Fibroblast of pulmonary artery (primary cell): Measurements from ENCODE around the gene NMRK2.

Experiments
- DNase-seq: peaks from one replicate; pipeline ENCODE4 v3.0.0-alpha.2; 2010; ENCODE audit warnings: low read depth
- H3K4me3 ChIP-seq: replicated peaks from 2 replicates; pipeline ENCODE4 v1.5.1; 2011; ENCODE audit warnings: low read depth, mild to moderate bottlenecking, control low read depth, low read length, moderate library complexity
- CTCF ChIP-seq: IDR thresholded peaks from 2 replicates; pipeline ENCODE4 v1.5.1; 2011; ENCODE audit warnings: mild to moderate bottlenecking, control low read depth, low read length, inconsistent platforms; ENCODE audit errors: missing control alignments

The NMRK2 gene

GRCh38 chr19:3899531-3900294, 33.2 kb upstream of the NMRK2 start:
- TF ChIP-seq CTCF, result no peak
- no peak overlapping the region for H3K4me3 ChIP-seq
- no peak for DNase-seq

- no peak overlapping the region for H3K4me3 ChIP-seq
- DNase-seq, result no peak
- TF ChIP-seq CTCF, result no peak
Measured at GRCh38 chr19:3902317-3902973, 30.4 kb upstream of the NMRK2 start.

GRCh38 chr19:3904233-3904632, 28.6 kb upstream of the NMRK2 start:
- no peak for TF ChIP-seq CTCF
- H3K4me3 ChIP-seq, result no peak overlapping the region

GRCh38 chr19:3907626-3908265, 25.1 kb upstream of the NMRK2 start:
- no peak for DNase-seq
- H3K4me3 ChIP-seq, result no peak overlapping the region
- no peak for TF ChIP-seq CTCF

More at GRCh38 chr19:3904233-3904632, 28.6 kb upstream of the NMRK2 start:
- DNase-seq, result no peak

- TF ChIP-seq CTCF, result no peak
Measured at GRCh38 chr19:3908266-3909054, 24.4 kb upstream of the NMRK2 start.

GRCh38 chr19:3910105-3910504, 22.8 kb upstream of the NMRK2 start:
- DNase-seq, result no peak
- no peak for TF ChIP-seq CTCF

More at GRCh38 chr19:3908266-3909054, 24.4 kb upstream of the NMRK2 start:
- no peak overlapping the region for H3K4me3 ChIP-seq
- no peak for DNase-seq

More at GRCh38 chr19:3910105-3910504, 22.8 kb upstream of the NMRK2 start:
- H3K4me3 ChIP-seq, result no peak overlapping the region
